Muscle of leg (tissue), 11 donors: ENCODE measurements around the gene RPL38. TPM values are rescaled to one million over a fixed set of nuclear protein-coding genes. Genes with fewer than 3 reads are reported as not detected.

ENCODE experiments used
- DNase-seq: peaks from one replicate; pipeline ENCODE4 v3.0.0; 2013
- H3K27ac ChIP-seq: one replicate; pipeline ENCODE4 v1.5.1; 2013; ENCODE audit warnings: mild to moderate bottlenecking, low read length, control low read depth
- H3K27me3 ChIP-seq: one replicate; pipeline ENCODE4 v1.6.1; 2013; ENCODE audit warnings: low read length; ENCODE audit not compliant: control insufficient read depth, insufficient read depth
- H3K36me3 ChIP-seq: one replicate; pipeline ENCODE4 v1.6.1; 2013; ENCODE audit warnings: low read length; ENCODE audit not compliant: control insufficient read depth, insufficient read depth
- H3K4me1 ChIP-seq: one replicate; pipeline ENCODE4 v1.6.1; 2013; ENCODE audit warnings: low read length; ENCODE audit not compliant: control insufficient read depth, insufficient read depth
- H3K4me3 ChIP-seq: one replicate; pipeline ENCODE4 v1.5.1; 2013; ENCODE audit warnings: low read length, control low read depth
- H3K9me3 ChIP-seq: replicated peaks from 2 replicates; pipeline ENCODE4 v1.6.1; 2013; ENCODE audit warnings: low read depth, low read length; ENCODE audit not compliant: control insufficient read depth
- WGBS: methylation state at CpG from one replicate; pipeline ENCODE4 v1.1.5; 2013; ENCODE audit warnings: missing lambda C conversion rate; ENCODE audit not compliant: insufficient coverage; 5-methylcytosine and 5-hydroxymethylcytosine counted together
- polyA plus RNA-seq, 8 donors: library from polyadenylated mRNA; unstranded; fragments of 120-200 nt; gene quantifications; one replicate each; pipeline versions ENCODE4 v1.2.1 to v1.2.3, GENCODE V29; 2013; ENCODE audit warnings: inconsistent platforms in 1 of 8, low replicate concordance in 1 of 8; ENCODE audit not compliant: insufficient read length in 8 of 8, insufficient read depth in 1 of 8
- total RNA-seq: library from RNA; stranded (reverse); fragments of 120-200 nt; gene quantifications from one replicate; pipeline ENCODE4 v1.2.4, GENCODE V29; 2013

The RPL38 gene
- total and polyA plus RNA-seq, 9 donors = 1,606 to 3,184 (median 1,806) TPM

DNA sequence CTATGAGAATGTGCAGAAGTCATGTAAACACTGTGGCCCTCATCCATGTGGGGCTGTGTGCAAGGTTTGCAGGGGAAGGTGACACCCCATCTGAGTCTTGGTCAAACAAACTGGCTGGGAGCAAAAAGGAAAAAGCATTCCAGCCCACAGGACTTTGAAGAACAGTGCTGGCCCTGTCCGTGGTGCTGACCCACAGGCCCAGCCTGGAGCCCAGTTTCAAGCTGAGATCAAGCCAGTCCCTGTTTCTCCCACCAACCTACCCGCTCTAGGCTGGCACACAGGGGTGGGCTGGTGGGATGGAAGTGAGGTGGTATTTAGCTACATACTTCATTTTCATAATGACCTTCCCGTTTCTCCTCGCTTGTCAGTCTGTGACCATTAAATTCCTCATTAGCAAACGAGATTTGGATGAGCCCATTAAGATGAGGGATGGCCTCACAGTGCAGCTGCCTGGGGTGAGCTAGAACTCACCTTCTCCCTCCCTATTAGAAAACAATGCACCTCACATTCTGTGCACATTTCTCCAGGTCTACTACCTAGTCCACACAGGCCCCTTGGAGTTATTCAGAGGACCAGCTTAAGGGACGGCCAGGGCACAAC is 12.6 kb upstream of the RPL38 start:
- Histone ChIP-seq H3K36me3 (no peaks in the 10 kb centered on the region), H3K27ac (no peak overlapping the region), H3K27me3 (peaks cover 22% of the 10 kb centered on the region), H3K4me1 (peaks cover 24% of the 10 kb centered on the region), H3K9me3 (no peaks in the 10 kb centered on the region), H3K4me3 (no peak overlapping the region)
- DNase-seq = peak; percentile 41
- WGBS = 60% methylated on average over 3 of the region's 6 CpGs

DNA sequence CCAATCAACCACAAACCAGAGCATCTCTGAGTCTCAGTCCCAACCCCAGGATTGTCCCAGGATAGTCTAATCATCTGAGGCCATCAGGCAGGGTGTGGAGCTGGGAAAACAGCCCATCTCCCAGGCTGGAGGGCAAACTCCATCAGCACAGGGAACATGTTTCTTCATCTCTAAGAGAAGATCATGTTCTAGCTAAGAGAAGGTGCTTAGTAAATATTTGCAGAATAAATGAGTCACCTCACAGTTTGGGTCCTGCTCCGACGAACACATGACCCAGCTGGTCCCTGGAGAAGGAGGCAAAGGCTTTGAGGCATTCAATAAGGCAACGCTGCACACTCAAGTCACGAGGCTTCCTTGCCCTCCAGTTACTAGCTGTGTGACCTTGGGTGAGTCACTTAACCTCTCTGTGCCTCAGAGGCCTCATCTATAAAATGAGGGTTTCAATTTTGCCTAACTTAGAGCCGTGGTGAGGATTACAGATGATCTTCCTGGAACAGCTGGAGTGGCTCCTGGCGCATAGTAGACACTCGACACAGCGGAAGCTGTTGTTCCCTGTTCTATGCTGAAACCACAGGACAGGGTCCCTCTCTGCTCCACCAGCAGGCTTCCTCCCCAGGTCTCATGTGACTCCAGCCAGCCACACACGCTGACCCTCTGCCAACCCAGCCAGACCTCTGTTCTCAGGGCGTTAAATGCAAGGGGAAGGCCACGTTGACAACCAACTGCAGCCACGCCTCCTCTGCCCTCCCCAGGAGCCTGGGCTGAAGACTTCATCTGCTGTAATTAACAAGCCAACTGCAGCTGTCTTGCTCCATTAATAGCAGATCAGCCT is 10.3 kb upstream of the RPL38 start:
- peaks cover 33% of the 10 kb centered on the region for H3K27me3 ChIP-seq
- no peaks in the 10 kb centered on the region for H3K36me3 ChIP-seq
- no peaks in the 10 kb centered on the region for H3K9me3 ChIP-seq
- peak overlapping the region; percentile 62 for H3K27ac ChIP-seq
- no peak overlapping the region for H3K4me3 ChIP-seq
- DNase-seq = peak; percentile 82
- 42% methylated on average over 11 of the region's 12 CpGs for WGBS
- H3K4me1 ChIP-seq = peaks cover 27% of the 10 kb centered on the region

DNA sequence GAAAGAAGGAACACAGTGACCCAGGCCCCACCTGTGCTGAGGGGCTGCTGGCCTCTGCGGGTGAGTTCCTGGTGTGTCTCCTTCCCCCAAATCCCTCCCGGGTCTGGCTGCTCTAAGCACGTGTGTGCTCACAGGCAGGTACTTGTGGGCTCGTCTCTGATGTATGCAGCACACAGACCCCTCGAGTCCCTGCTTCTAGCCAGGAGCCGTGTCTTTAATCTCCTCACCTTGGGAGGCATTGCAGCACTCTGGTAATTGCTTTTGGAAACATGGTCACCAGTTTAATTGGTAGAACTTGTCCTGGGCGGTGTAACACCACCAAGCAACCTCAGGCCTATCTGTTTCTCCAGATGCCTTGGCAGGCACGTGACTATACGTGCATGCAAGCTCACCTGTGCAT is 8.8 kb upstream of the RPL38 start:
- no peak overlapping the region for H3K27ac ChIP-seq
- no peak overlapping the region for H3K4me3 ChIP-seq
- peaks cover 37% of the 10 kb centered on the region for H3K27me3 ChIP-seq
- no peak for DNase-seq
- H3K36me3 ChIP-seq = no peaks in the 10 kb centered on the region
- H3K4me1 ChIP-seq = peaks cover 32% of the 10 kb centered on the region
- 43% methylated on average over 8 of the region's 9 CpGs for WGBS
- no peaks in the 10 kb centered on the region for H3K9me3 ChIP-seq

DNA sequence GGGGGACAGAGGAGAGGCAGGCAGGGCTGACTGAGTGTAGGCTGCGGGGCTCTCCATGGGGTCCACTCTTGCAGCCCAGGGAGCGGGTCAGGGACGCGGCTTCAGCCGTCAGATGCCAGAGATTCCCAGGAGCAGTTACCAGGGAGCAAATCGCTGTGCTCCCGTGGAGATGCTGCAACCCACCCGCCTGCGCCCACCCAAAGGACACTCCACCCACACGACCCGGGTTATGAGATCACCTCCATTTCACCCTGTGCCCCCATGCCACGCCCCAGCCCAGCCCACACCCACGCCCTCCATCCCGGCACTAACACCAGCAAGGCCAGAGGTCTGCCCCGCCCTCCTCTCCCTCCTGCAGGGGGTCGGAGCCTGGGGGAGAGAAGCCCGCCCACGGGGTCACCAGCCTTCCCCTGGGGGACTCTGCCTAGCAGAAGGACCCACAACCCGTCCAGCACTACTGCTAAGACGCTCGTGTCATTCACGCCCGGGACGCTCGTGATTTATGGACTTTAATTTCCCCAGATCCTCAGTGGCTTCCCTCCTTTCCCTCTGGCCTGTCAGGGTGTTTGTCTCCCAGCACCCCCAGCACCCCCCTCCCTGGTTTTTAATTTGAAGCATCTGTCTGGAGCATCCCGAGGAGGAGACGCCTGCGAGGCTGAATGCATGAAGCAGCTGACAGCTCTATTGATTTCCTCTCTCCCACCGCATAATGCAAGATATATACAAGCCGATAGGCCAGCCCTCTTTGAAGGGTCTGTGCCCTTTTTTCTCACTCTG is 6.7 kb upstream of the RPL38 start:
- H3K27me3 ChIP-seq = peaks cover 39% of the 10 kb centered on the region

DNA sequence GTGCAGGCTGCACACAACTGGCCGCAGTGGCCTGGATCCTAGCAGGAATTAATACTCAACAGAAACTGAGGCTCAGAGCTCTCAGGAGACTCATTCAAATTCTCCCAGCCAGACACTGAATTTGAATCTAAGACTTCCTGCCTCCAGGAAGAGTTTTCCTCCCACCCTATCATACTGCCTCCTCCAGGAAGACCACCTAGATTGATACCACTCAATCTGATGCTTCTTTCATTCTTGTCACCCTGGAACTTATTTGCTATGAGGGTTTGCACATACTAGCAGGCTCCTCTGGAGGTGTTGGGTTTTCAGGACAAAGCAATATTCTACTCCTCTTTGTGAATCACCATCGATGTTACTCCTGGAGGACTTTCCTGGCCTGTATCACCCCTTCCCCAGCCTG is 5.7 kb upstream of the RPL38 start:
- DNase-seq = no peak
- no peak overlapping the region for H3K4me3 ChIP-seq
- peaks cover 39% of the 10 kb centered on the region for H3K27me3 ChIP-seq
- 88% methylated on average over 1 of the region's 2 CpGs for WGBS
- H3K4me1 ChIP-seq = peaks cover 45% of the 10 kb centered on the region
- H3K27ac ChIP-seq = no peak overlapping the region
- no peaks in the 10 kb centered on the region for H3K36me3 ChIP-seq
- no peaks in the 10 kb centered on the region for H3K9me3 ChIP-seq

More for the DNA sequence above, 6.7 kb upstream of the RPL38 start:
- H3K4me1 ChIP-seq = peaks cover 47% of the 10 kb centered on the region
- H3K27ac ChIP-seq = no peak overlapping the region
- WGBS = 33% methylated on average over 23 of the region's 30 CpGs
- H3K36me3 ChIP-seq = no peaks in the 10 kb centered on the region
- H3K9me3 ChIP-seq = no peaks in the 10 kb centered on the region
- no peak overlapping the region for H3K4me3 ChIP-seq
- no peak for DNase-seq

DNA sequence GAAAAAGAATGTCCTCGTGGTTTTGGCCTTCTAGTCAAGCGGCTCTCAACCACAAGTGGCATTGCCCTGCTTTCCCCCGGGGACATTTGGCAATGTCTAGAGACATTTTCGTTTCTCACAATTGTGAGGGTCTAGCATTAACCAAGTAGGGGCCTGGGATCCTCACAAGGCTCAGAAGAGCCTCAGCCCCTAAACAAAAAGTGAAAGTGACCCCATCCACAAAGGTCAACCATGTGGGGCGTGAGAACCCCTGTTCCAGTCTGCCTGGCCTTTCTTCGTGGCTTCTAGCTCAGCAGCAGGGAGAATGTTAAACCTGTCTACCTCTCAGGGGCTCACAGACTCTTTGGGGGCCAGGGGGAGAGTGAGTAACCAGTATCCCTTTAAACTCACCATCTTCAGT is 4.8 kb upstream of the RPL38 start:
- Histone ChIP-seq H3K36me3 (no peaks in the 10 kb centered on the region), H3K4me3 (no peak overlapping the region), H3K27ac (no peak overlapping the region), H3K27me3 (peaks cover 39% of the 10 kb centered on the region), H3K4me1 (peaks cover 41% of the 10 kb centered on the region), H3K9me3 (no peaks in the 10 kb centered on the region)
- 81% methylated on average over 3 of the region's 6 CpGs for WGBS
- no peak for DNase-seq

DNA sequence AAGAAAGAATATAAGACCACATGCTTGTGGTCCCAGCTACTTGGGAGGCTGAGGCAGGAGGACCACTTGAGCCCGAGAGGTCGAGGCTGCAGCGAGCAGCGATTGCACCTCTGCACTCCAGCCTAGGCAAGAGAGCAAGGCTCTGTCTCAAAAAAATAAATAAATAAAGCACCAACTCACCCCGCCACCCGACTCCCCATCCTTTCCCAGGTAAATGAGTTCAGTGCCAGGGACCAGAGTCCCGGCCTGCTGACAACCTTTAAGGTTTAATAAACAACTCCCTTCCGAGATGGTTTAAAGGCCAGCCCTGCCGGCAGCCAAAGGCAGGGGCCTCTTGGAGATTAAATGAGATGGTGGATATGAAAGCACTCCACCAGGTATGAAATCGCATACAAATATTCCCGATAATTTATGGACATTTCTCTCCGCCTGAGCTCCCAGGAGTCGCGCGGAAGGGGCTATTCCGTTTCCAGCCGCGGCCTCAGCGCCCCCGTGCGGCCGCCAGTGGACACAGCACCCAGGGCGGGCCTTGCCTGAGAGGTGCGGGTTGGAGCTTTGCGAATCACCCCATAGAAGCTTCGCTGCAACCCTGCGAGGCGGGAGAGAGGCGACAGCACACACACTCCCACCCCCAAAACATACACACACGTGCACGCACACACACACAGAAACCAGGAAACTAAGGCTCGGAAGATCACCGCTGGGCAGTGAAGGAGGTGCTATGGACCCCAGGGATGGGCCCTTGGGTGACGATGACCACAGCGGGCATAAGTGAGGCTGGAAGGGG is 4.0 kb upstream of the RPL38 start:
- WGBS = 11% methylated on average over 19 of the region's 35 CpGs
- no peaks in the 10 kb centered on the region for H3K9me3 ChIP-seq
- peak; percentile 54 for DNase-seq
- H3K4me3 ChIP-seq = no peak overlapping the region
- H3K27ac ChIP-seq = no peak overlapping the region
- peaks cover 35% of the 10 kb centered on the region for H3K27me3 ChIP-seq
- H3K4me1 ChIP-seq = peaks cover 37% of the 10 kb centered on the region
- H3K36me3 ChIP-seq = no peaks in the 10 kb centered on the region

DNA sequence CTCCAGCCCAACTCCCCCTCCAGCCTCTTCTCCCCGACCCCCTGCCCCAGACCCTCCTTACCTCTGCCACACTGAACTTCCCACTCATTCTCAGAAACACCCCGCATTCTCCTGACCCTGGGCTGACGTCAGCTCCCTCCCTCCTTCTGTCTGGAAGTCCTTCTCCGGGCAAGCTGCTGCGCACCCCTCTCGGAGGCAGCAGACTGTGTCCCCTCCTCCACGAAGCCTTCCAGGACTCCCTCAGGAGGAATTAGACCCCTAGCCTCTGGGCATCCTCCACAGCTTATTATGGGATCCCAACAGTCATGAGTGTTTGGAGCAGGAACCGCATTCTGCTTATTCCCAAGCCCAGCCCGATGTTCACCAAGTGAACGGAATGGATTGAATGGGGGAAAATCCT is 3.4 kb upstream of the RPL38 start:
- peaks cover 6% of the 10 kb centered on the region for H3K36me3 ChIP-seq
- H3K27me3 ChIP-seq = peaks cover 30% of the 10 kb centered on the region
- no peaks in the 10 kb centered on the region for H3K9me3 ChIP-seq
- 60% methylated on average over 9 of the region's 10 CpGs for WGBS
- H3K4me1 ChIP-seq = peaks cover 38% of the 10 kb centered on the region
- H3K4me3 ChIP-seq = no peak overlapping the region
- no peak overlapping the region for H3K27ac ChIP-seq
- no peak for DNase-seq

DNA sequence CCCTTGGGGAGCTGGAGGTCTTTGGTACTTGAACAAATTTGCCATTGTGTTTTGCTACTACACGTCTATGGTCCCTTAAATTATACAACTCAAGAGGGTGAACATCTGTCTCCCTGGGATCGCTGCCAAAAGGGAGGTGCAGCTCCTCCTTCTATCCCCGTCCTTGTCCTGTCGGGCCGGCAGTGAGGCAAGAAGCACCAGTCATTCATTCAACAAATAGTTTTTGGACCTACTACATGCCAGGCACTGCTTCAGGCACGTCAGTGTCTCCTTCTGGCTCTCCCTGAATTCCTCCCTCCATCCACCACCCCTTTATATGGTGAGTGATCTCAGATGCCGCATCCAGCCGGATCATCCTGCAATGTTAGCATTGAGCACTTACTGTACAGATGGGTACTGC is 2.2 kb upstream of the RPL38 start:
- no peak overlapping the region for H3K4me3 ChIP-seq
- no peaks in the 10 kb centered on the region for H3K9me3 ChIP-seq
- 16% methylated on average over 5 of the region's 8 CpGs for WGBS
- no peak overlapping the region for H3K27ac ChIP-seq
- peak; percentile 84 for DNase-seq
- peaks cover 19% of the 10 kb centered on the region for H3K27me3 ChIP-seq
- peaks cover 13% of the 10 kb centered on the region for H3K36me3 ChIP-seq
- peaks cover 44% of the 10 kb centered on the region for H3K4me1 ChIP-seq
